ENCODE data around the gene LRRFIP2.
"Not testable (repeated sequence)": the region's sequence is repeated elsewhere in the genome, so short reads cannot be mapped to it uniquely, and the experiment has no call there.

LRRFIP2 gene

GRCh38 chr3:37183976-37184375 is 9.6 kb upstream of the LRRFIP2 start:
- no peak for DNase-seq

- no peak for DNase-seq
Observed at GRCh38 chr3:37183375-37183831, 9.0 kb upstream of the LRRFIP2 start.

GRCh38 chr3:37182816-37183215 is 8.4 kb upstream of the LRRFIP2 start:
- no peak for DNase-seq

GRCh38 chr3:37181756-37182155 is 7.4 kb upstream of the LRRFIP2 start:
- DNase-seq, result no peak

GRCh38 chr3:37179144-37179967 is 5.0 kb upstream of the LRRFIP2 start:
- no peak for DNase-seq

- DNase-seq, result no peak
Observed at GRCh38 chr3:37173806-37174205, 576 bp downstream of the LRRFIP2 start.

GRCh38 chr3:37171144-37171543 is 3.2 kb downstream of the LRRFIP2 start:
- DNase-seq, result no peak

- no peak for DNase-seq
Observed at GRCh38 chr3:37170513-37170912, 3.9 kb downstream of the LRRFIP2 start.

- DNase-seq, result no peak
Observed at GRCh38 chr3:37170060-37170459, 4.3 kb downstream of the LRRFIP2 start.

GRCh38 chr3:37168896-37169295 is 5.5 kb downstream of the LRRFIP2 start:
- no peak for DNase-seq

GRCh38 chr3:37163262-37164015 is 10.9 kb downstream of the LRRFIP2 start:
- DNase-seq, result no peak

- DNase-seq, result no peak
Observed at GRCh38 chr3:37162501-37163245, 11.7 kb downstream of the LRRFIP2 start.

- no peak for DNase-seq
Observed at GRCh38 chr3:37161351-37161750, 13.0 kb downstream of the LRRFIP2 start.

GRCh38 chr3:37155782-37156181 is 18.6 kb downstream of the LRRFIP2 start:
- no peak for DNase-seq

- no peak for DNase-seq
Observed at GRCh38 chr3:37154668-37155314, 19.6 kb downstream of the LRRFIP2 start.

- no peak for DNase-seq
Observed at GRCh38 chr3:37150621-37151020, 23.8 kb downstream of the LRRFIP2 start.

- DNase-seq, result no peak
Observed at GRCh38 chr3:37149257-37149656, 25.1 kb downstream of the LRRFIP2 start.

GRCh38 chr3:37148208-37148607 is 26.2 kb downstream of the LRRFIP2 start:
- no peak for DNase-seq

- DNase-seq, result no peak
Observed at GRCh38 chr3:37147666-37148065, 26.7 kb downstream of the LRRFIP2 start.

- not testable (repeated sequence) for DNase-seq
Observed at GRCh38 chr3:37146927-37147326, 27.5 kb downstream of the LRRFIP2 start.

GRCh38 chr3:37145611-37146010 is 28.8 kb downstream of the LRRFIP2 start:
- DNase-seq, result no peak

- no peak for DNase-seq
Observed at GRCh38 chr3:37144806-37145205, 29.6 kb downstream of the LRRFIP2 start.

- DNase-seq, result no peak
Observed at GRCh38 chr3:37143821-37144220, 30.6 kb downstream of the LRRFIP2 start.
